COLO668 (cell line): Measurements from ENCODE around the gene SCO1.
"Not testable (repeated sequence)": the region's sequence is repeated elsewhere in the genome, so short reads cannot be mapped to it uniquely, and the experiment has no call there.

ENCODE experiments used
- DNase-seq: peaks from one replicate; lab custom pipeline; 2025; ENCODE audit not compliant: unreplicated experiment; lab: John Stamatoyannopoulos, UW

SCO1 gene

GRCh38 chr17:10697092-10698081, at the start of gene SCO1, which contains the start of gene ADPRM:
Gene SCO1 (minus strand): TSS chr17:10697533. CDS start chr17:10697507, 26 bp downstream.
Gene ADPRM (plus strand): TSS chr17:10697594. CDS start chr17:10704927, 7,333 bp downstream.
- DNase-seq: peak; percentile 88

- DNase-seq: no peak
Observed at GRCh38 chr17:10745231-10745630, 47.9 kb upstream of the SCO1 start.

GRCh38 chr17:10744501-10745000, 47.2 kb upstream of the SCO1 start:
- no peak for DNase-seq

GRCh38 chr17:10743316-10744009, 46.1 kb upstream of the SCO1 start:
- no peak for DNase-seq

GRCh38 chr17:10742431-10742830, 45.1 kb upstream of the SCO1 start:
- no peak for DNase-seq

GRCh38 chr17:10741416-10742135, 44.2 kb upstream of the SCO1 start:
- DNase-seq: no peak

- no peak for DNase-seq
Observed at GRCh38 chr17:10739386-10739785, 42.1 kb upstream of the SCO1 start.

GRCh38 chr17:10738521-10739258, 41.4 kb upstream of the SCO1 start:
- DNase-seq: no peak

GRCh38 chr17:10737736-10738135, 40.4 kb upstream of the SCO1 start:
- no peak for DNase-seq

- peak; percentile 0 for DNase-seq
Observed at GRCh38 chr17:10737168-10737622, 39.9 kb upstream of the SCO1 start.

GRCh38 chr17:10735821-10736220, 38.5 kb upstream of the SCO1 start:
- DNase-seq: no peak

GRCh38 chr17:10735251-10735650, 37.9 kb upstream of the SCO1 start:
- DNase-seq: no peak

- DNase-seq: no peak
Observed at GRCh38 chr17:10733666-10734065, 36.3 kb upstream of the SCO1 start.

- DNase-seq: not testable (repeated sequence)
Observed at GRCh38 chr17:10732121-10732520, 34.8 kb upstream of the SCO1 start.

GRCh38 chr17:10731408-10731879, 34.1 kb upstream of the SCO1 start:
- DNase-seq: no peak

- not testable (repeated sequence) for DNase-seq
Observed at GRCh38 chr17:10730247-10730646, 32.9 kb upstream of the SCO1 start.

- no peak for DNase-seq
Observed at GRCh38 chr17:10729334-10730193, 32.2 kb upstream of the SCO1 start, which contains the start of gene TMEM220. Gene TMEM220 (minus strand): TSS chr17:10730023. CDS start chr17:10729851, 172 bp downstream.

- no peak for DNase-seq
Observed at GRCh38 chr17:10728331-10728892, 31.1 kb upstream of the SCO1 start.

GRCh38 chr17:10727192-10727591, 29.9 kb upstream of the SCO1 start:
- no peak for DNase-seq
